Activated B cell treated with CpG ODN at 0.5 μM for 24 hours (primary cell): Measurements from ENCODE around the gene TM4SF1. TPM values are rescaled to one million over a fixed set of nuclear protein-coding genes. Genes with fewer than 3 reads are reported as not detected.

Experiments
- ATAC-seq: fragments of 200-7000 bp; cut with Tn5 transposase; one replicate; pipeline ENCODE4 v1.10.0; 2021; ENCODE audit warnings: low read depth, mild to moderate bottlenecking, moderate library complexity
- CTCF ChIA-PET: fragments of 350-600 bp; sonication (Branson Sonifier 250); formaldehyde crosslinking; loops from one replicate; lab custom pipeline; 2021; ENCODE audit warnings: antibody characterized with exemption; lab: Charles Lee
- POLR2A ChIA-PET: fragments of 350-600 bp; sonication (Branson Sonifier 250); formaldehyde crosslinking; loops from one replicate; lab custom pipeline; 2021; ENCODE audit warnings: antibody characterized with exemption; lab: Charles Lee
- DNase-seq: peaks from one replicate; pipeline ENCODE4 v3.0.0; 2022
- H3K27ac Mint-ChIP-seq: one replicate; pipeline ENCODE4 v1.8.0; 2020; ENCODE audit warnings: mixed read lengths
- H3K27me3 Mint-ChIP-seq: one replicate; pipeline ENCODE4 v1.8.0; 2021; ENCODE audit warnings: mixed read lengths
- H3K36me3 Mint-ChIP-seq: one replicate; pipeline ENCODE4 v1.8.0; 2021; ENCODE audit warnings: low read depth, mixed read lengths
- H3K4me1 Mint-ChIP-seq: one replicate; pipeline ENCODE4 v1.8.0; 2021; ENCODE audit warnings: mixed read lengths
- H3K4me3 Mint-ChIP-seq: one replicate; pipeline ENCODE4 v1.8.0; 2020; ENCODE audit warnings: mild to moderate bottlenecking, mixed read lengths
- H3K9me3 Mint-ChIP-seq: one replicate; pipeline ENCODE4 v1.8.0; 2020; ENCODE audit warnings: mixed read lengths
- CTCF ChIP-seq: fragments of 200-600 bp; IDR thresholded peaks from one replicate; pipeline ENCODE4 v1.8.0; 2022; ENCODE audit warnings: antibody characterized with exemption, mild to moderate bottlenecking
- intact Hi-C: fragments of 100-400 bp; cut with micrococcal nuclease; formaldehyde crosslinking; loops from one replicate; pipeline ENCODE4 v1.15.1; 2024
- total RNA-seq: library from RNA; stranded (reverse); gene quantifications from 2 replicates; pipeline ENCODE4 v1.2.3, GENCODE V29; 2022

The TM4SF1 gene
- total RNA-seq, 1 donor from 2014 or later: not detected

- Mint-ChIP-seq H3K36me3 (no peaks in the 10 kb centered on the region), H3K4me1 (no peaks in the 10 kb centered on the region), H3K4me3 (no peak overlapping the region), H3K27ac (no peak overlapping the region), H3K27me3 (peaks cover 9% of the 10 kb centered on the region), H3K9me3 (no peaks in the 10 kb centered on the region)
- DNase-seq (no peak), ATAC-seq (no peak)
- POLR2A ChIA-PET: no interaction called here
- intact Hi-C loops: no loop called here
- TF ChIP-seq CTCF: no peak
- CTCF ChIA-PET: no interaction called here
These were observed 4.0 kb downstream of the TM4SF1 start for GRCh38 chr3:149373235-149374125.

DNA sequence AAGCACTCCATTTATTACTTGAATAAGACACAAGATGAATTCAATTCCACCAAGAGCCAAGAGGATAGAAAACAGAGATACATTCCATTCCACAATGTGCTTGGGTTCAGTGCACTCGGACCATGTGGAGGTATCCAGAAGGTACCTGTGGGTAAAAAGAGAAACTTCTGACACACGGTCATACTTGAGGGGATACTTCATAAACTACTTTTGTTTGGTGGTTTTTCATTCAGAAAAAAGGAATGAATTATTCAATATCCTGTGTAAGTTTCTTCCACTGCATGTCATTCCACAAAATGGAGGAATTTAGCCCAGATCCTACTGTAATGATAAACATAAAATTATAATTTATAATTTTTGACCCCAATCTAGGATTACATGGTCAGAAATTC, 5.7 kb downstream of the TM4SF1 start:
- Mint-ChIP-seq H3K27ac (no peak overlapping the region), H3K4me1 (no peaks in the 10 kb centered on the region), H3K9me3 (no peaks in the 10 kb centered on the region), H3K36me3 (no peaks in the 10 kb centered on the region), H3K4me3 (no peak overlapping the region), H3K27me3 (peaks cover 7% of the 10 kb centered on the region)
- no peak for ATAC-seq
- intact Hi-C loops: no loop called here
- TF ChIP-seq CTCF: no peak
- ChIA-PET CTCF (no interaction called here), POLR2A (no interaction called here)
- DNase-seq: no peak

GRCh38 chr3:149371001-149371722, 6.3 kb downstream of the TM4SF1 start:
- no peaks in the 10 kb centered on the region for H3K9me3 Mint-ChIP-seq
- intact Hi-C loops: no loop called here
- H3K4me3 Mint-ChIP-seq: no peak overlapping the region
- POLR2A ChIA-PET: no interaction called here
- H3K27ac Mint-ChIP-seq: no peak overlapping the region
- DNase-seq: no peak
- no peak for TF ChIP-seq CTCF
- no peak for ATAC-seq
- no peaks in the 10 kb centered on the region for H3K36me3 Mint-ChIP-seq
- peaks cover 7% of the 10 kb centered on the region for H3K27me3 Mint-ChIP-seq
- CTCF ChIA-PET: no interaction called here
- no peaks in the 10 kb centered on the region for H3K4me1 Mint-ChIP-seq

- peaks cover 7% of the 10 kb centered on the region for H3K27me3 Mint-ChIP-seq
- no peaks in the 10 kb centered on the region for H3K9me3 Mint-ChIP-seq
- ChIA-PET CTCF (no interaction called here), POLR2A (no interaction called here)
- H3K4me3 Mint-ChIP-seq: no peak overlapping the region
- H3K36me3 Mint-ChIP-seq: no peaks in the 10 kb centered on the region
- TF ChIP-seq CTCF: no peak
- H3K27ac Mint-ChIP-seq: no peak overlapping the region
- ATAC-seq (no peak), DNase-seq (no peak)
- intact Hi-C loops: no loop called here
- no peaks in the 10 kb centered on the region for H3K4me1 Mint-ChIP-seq
These were observed 7.2 kb downstream of the TM4SF1 start for GRCh38 chr3:149369991-149370866.
